HCT116 (cell line): Measurements from ENCODE around the gene OTOA. TPM values are rescaled to one million over a fixed set of nuclear protein-coding genes. Genes with fewer than 3 reads are reported as not detected.

Source experiments
- ATAC-seq: fragments of 200-7000 bp; cut with Tn5 transposase; 2 replicates; pipeline ENCODE4 v1.9.1; 2020; ENCODE audit warnings: mild to moderate bottlenecking, moderate library complexity
- BruUV-seq: library from RNA; stranded (reverse); fragments of 400-500 nt; replicated peaks from 2 replicates; lab custom pipeline; 2021; lab: Mats Ljungman, UMichigan
- CTCF ChIA-PET: fragments of 300-600 bp; sonication (Branson Sonifier 250); formaldehyde crosslinking; loops from one replicate; lab custom pipeline; 2021; ENCODE audit warnings: antibody characterized with exemption; lab: Charles Lee
- POLR2A ChIA-PET: fragments of 300-600, 350-600 bp; sonication (Branson Sonifier 250); formaldehyde crosslinking; loops from one replicate; lab custom pipeline; 2021; ENCODE audit warnings: antibody characterized with exemption; lab: Charles Lee
- RAD21 ChIA-PET, 2 experiments: fragments of 300-600 bp; sonication (Branson Sonifier 250); formaldehyde crosslinking; loops; one replicate each; lab custom pipeline; 2023; ENCODE audit warnings: low total read pairs in 2 of 2; ENCODE audit not compliant: uncharacterized antibody in 2 of 2, unreplicated experiment in 2 of 2, low non-redundant PET in 1 of 2; lab: Charles Lee
- DNase-seq: peaks from one replicate; pipeline ENCODE4 v3.0.0-alpha.2; 2010; ENCODE audit warnings: low read depth, low spot score
- H2AFZ ChIP-seq: fragments of 200-600 bp; shearing (Covaris generic), sonication (generic); 2 replicates; pipeline ENCODE4 v1.6.1; 2017; ENCODE audit warnings: low read depth, mixed run types, mixed read lengths, antibody characterized with exemption, low read length; ENCODE audit not compliant: poor library complexity, severe bottlenecking
- H3K27ac ChIP-seq: 2 replicates; pipeline ENCODE4 v1.5.1; 2012; ENCODE audit warnings: low read depth, low read length
- H3K27me3 ChIP-seq: fragments of 200-600 bp; sonication (generic); 2 replicates; pipeline ENCODE4 v1.6.1; 2016; ENCODE audit warnings: mixed run types, low read length, mixed read lengths; ENCODE audit not compliant: insufficient read depth
- H3K36me3 ChIP-seq, 2 experiments: fragments of 200-500 bp in 1 of 2; fragments of 200-600 bp in 1 of 2; sonication (Bioruptor generic) in 1 of 2; sonication (generic) in 1 of 2; 2 replicates each; pipeline versions ENCODE4 v1.5.1 to v1.6.1; 2014 to 2016; ENCODE audit warnings: low read length in 2 of 2, inconsistent platforms in 1 of 2, mixed read lengths in 1 of 2, mixed run types in 1 of 2; ENCODE audit not compliant: insufficient read depth in 2 of 2, control insufficient read depth in 1 of 2
- H3K4me1 ChIP-seq, 2 experiments: fragments of 200-600 bp in 1 of 2; sonication (generic) in 1 of 2; 2 replicates each; pipeline versions ENCODE4 v1.5.1 to v1.6.1; 2012 to 2017; ENCODE audit warnings: low read length in 2 of 2, inconsistent platforms in 1 of 2, mild to moderate bottlenecking in 1 of 2, mixed read lengths in 1 of 2, mixed run types in 1 of 2, moderate library complexity in 1 of 2; ENCODE audit not compliant: insufficient read depth in 2 of 2, control insufficient read depth in 1 of 2
- H3K4me2 ChIP-seq: fragments of 200-600 bp; sonication (generic); 2 replicates; pipeline ENCODE4 v1.6.1; 2017; ENCODE audit warnings: mixed run types, low read length, mixed read lengths
- H3K4me3 ChIP-seq, 2 experiments: fragments of 200-600 bp in 1 of 2; sonication (generic) in 1 of 2; replicated peaks in 1 of 2; 2 replicates each; pipeline ENCODE4 v1.5.1; 2011 to 2016; ENCODE audit warnings: low read length in 2 of 2, control low read depth in 1 of 2, low read depth in 1 of 2, mild to moderate bottlenecking in 1 of 2, mixed read lengths in 1 of 2, mixed run types in 1 of 2
- H3K79me2 ChIP-seq: fragments of 200-600 bp; sonication (generic); 2 replicates; pipeline ENCODE4 v1.6.1; 2017; ENCODE audit warnings: mild to moderate bottlenecking, mixed run types, low read length, moderate library complexity, mixed read lengths; ENCODE audit not compliant: insufficient read depth
- H3K9ac ChIP-seq: fragments of 200-600 bp; sonication (generic); 2 replicates; pipeline ENCODE4 v1.6.1; 2016; ENCODE audit warnings: low read length, mixed read lengths
- H3K9me2 ChIP-seq: fragments of 200-600 bp; sonication (generic), shearing (Covaris generic); 2 replicates; pipeline ENCODE4 v1.6.1; 2017; ENCODE audit warnings: mixed run types, mild to moderate bottlenecking, moderate library complexity; ENCODE audit not compliant: insufficient read depth
- H3K9me3 ChIP-seq, 2 experiments: fragments of 200-500 bp in 1 of 2; fragments of 200-600 bp in 1 of 2; sonication (Bioruptor generic) in 1 of 2; sonication (generic) in 1 of 2; 2 replicates each; pipeline ENCODE4 v1.6.1; 2014 to 2017; ENCODE audit warnings: low read length in 2 of 2, mixed read lengths in 2 of 2, inconsistent platforms in 1 of 2, low read depth in 1 of 2, mild to moderate bottlenecking in 1 of 2, mixed run types in 1 of 2, moderate library complexity in 1 of 2; ENCODE audit not compliant: control insufficient read depth in 1 of 2, insufficient read depth in 1 of 2
- H4K20me1 ChIP-seq: fragments of 200-600 bp; sonication (generic), shearing (Covaris generic); 2 replicates; pipeline ENCODE4 v1.6.1; 2017; ENCODE audit warnings: mixed run types, mild to moderate bottlenecking, moderate library complexity; ENCODE audit not compliant: insufficient read depth
- CBX3 ChIP-seq: IDR thresholded peaks from 2 replicates; pipeline ENCODE4 v1.6.1; 2012; ENCODE audit warnings: low read depth
- EZH2phosphoT487 ChIP-seq: fragments of 200-600 bp; IDR thresholded peaks from 2 replicates; pipeline ENCODE4 v1.6.1; 2018; ENCODE audit warnings: antibody characterized with exemption, borderline replicate concordance
- MAX ChIP-seq: IDR thresholded peaks from 2 replicates; pipeline ENCODE4 v1.6.1; 2012
- RAD21 ChIP-seq: IDR thresholded peaks from 2 replicates; pipeline ENCODE4 v1.6.1; 2012; ENCODE audit warnings: low read depth, mild to moderate bottlenecking
- REST ChIP-seq: IDR thresholded peaks from 2 replicates; pipeline ENCODE4 v1.6.1; 2012; ENCODE audit warnings: low read depth
- SP1 ChIP-seq: IDR thresholded peaks from 2 replicates; pipeline ENCODE4 v1.6.1; 2012; ENCODE audit warnings: low read depth
- TCF7L2 ChIP-seq: IDR thresholded peaks from 2 replicates; pipeline ENCODE4 v1.7.0; 2011; ENCODE audit warnings: borderline replicate concordance, inconsistent platforms; ENCODE audit not compliant: insufficient read depth, insufficient read length; ENCODE audit errors: extremely low read depth
- intact Hi-C: fragments of 100-400 bp; cut with micrococcal nuclease; formaldehyde crosslinking; loops from 2 replicates; pipeline ENCODE4 v1.10.0; 2022
- total RNA-seq: library from RNA; stranded (reverse); gene quantifications from one replicate; pipeline ENCODE4 v1.2.1, GENCODE V29; 2021; ENCODE audit not compliant: unreplicated experiment

OTOA gene
- total RNA-seq, 1 experiment from 2014 or later: not detected

- no peaks in the 10 kb centered on the region for H4K20me1 ChIP-seq
- H3K4me3 ChIP-seq: no peak overlapping the region
- ChIA-PET POLR2A (no interaction called here), CTCF (no interaction called here), RAD21 (no interaction called here)
- no peaks in the 10 kb centered on the region for H3K9me2 ChIP-seq
- no peak overlapping the region for H2AFZ ChIP-seq
- no TSS peak for BruUV-seq
- intact Hi-C loops: no loop called here
- H3K27ac ChIP-seq: no peak overlapping the region
- H3K27me3 ChIP-seq: no peaks in the 10 kb centered on the region
- ATAC-seq (no peak), DNase-seq (no peak)
- H3K9me3 ChIP-seq: no peaks in the 10 kb centered on the region
- 0 out of 4 replicates have a peak, but pooled peaks cover 0 to 3% of the 10 kb centered on the region in 2 experiments for H3K36me3 ChIP-seq
- TF ChIP-seq CBX3 (no peak), MAX (no peak), REST (no peak), TCF7L2 (no peak), SP1 (no peak), RAD21 (no peak), EZH2phosphoT487 (no peak)
- no peaks in the 10 kb centered on the region for H3K79me2 ChIP-seq
- H3K4me2 ChIP-seq: no peak overlapping the region
- H3K4me1 ChIP-seq: no peaks in the 10 kb centered on the region
- H3K9ac ChIP-seq: no peak overlapping the region
Measured at GRCh38 chr16:21620592-21620991, 43.2 kb upstream of the OTOA start.
